HG03039 (cell line): Measurements from ENCODE around the gene COL7A1.
"Not testable (repeated sequence)": the region's sequence is repeated elsewhere in the genome, so short reads cannot be mapped to it uniquely, and the experiment has no call there.

Experiments used
- ATAC-seq: cut with Tn5 transposase; IDR thresholded peaks from one replicate; pipeline ENCODE4 v1.9.1; 2021; ENCODE audit warnings: mild to moderate bottlenecking, moderate library complexity; ENCODE audit not compliant: unreplicated experiment

Gene COL7A1

GRCh38 chr3:48546203-48546829 lies 48.8 kb downstream of the COL7A1 start:
- no peak for ATAC-seq

- ATAC-seq = no peak
Measured at GRCh38 chr3:48544141-48544540, 51.0 kb downstream of the COL7A1 start.

GRCh38 chr3:48543271-48543866 lies 51.8 kb downstream of the COL7A1 start:
- no peak for ATAC-seq

- ATAC-seq = no peak
Measured at GRCh38 chr3:48538451-48538850, 56.7 kb downstream of the COL7A1 start.

GRCh38 chr3:48536785-48537184 lies 58.3 kb downstream of the COL7A1 start:
- ATAC-seq = no peak

- no peak for ATAC-seq
Measured at GRCh38 chr3:48536116-48536515, 59.0 kb downstream of the COL7A1 start.

- ATAC-seq = no peak
Measured at GRCh38 chr3:48535578-48535977, 59.6 kb downstream of the COL7A1 start.

- ATAC-seq = no peak
Measured at GRCh38 chr3:48532977-48533337, 62.2 kb downstream of the COL7A1 start.

- no peak for ATAC-seq
Measured at GRCh38 chr3:48532271-48532976, 62.7 kb downstream of the COL7A1 start.

GRCh38 chr3:48530701-48531100 lies 64.4 kb downstream of the COL7A1 start:
- not testable (repeated sequence) for ATAC-seq

GRCh38 chr3:48528754-48529153 lies 66.4 kb downstream of the COL7A1 start:
- no peak for ATAC-seq

- no peak for ATAC-seq
Measured at GRCh38 chr3:48528048-48528447, 67.1 kb downstream of the COL7A1 start.

- ATAC-seq = no peak
Measured at GRCh38 chr3:48524970-48525369, 70.2 kb downstream of the COL7A1 start.

GRCh38 chr3:48521635-48522034 lies 73.5 kb downstream of the COL7A1 start:
- no peak for ATAC-seq

GRCh38 chr3:48519277-48519643 lies 75.9 kb downstream of the COL7A1 start:
- no peak for ATAC-seq

- no peak for ATAC-seq
Measured at GRCh38 chr3:48518638-48519276, 76.4 kb downstream of the COL7A1 start.

- no peak for ATAC-seq
Measured at GRCh38 chr3:48518069-48518468, 77.1 kb downstream of the COL7A1 start.

GRCh38 chr3:48516571-48516970 lies 78.6 kb downstream of the COL7A1 start:
- no peak for ATAC-seq

- ATAC-seq = no peak
Measured at GRCh38 chr3:48514431-48515227, 80.5 kb downstream of the COL7A1 start.
